GM19372 (cell line): ENCODE results near the gene AP5Z1.

Experiments
- ATAC-seq: cut with Tn5 transposase; IDR thresholded peaks from one replicate; pipeline ENCODE4 v1.9.1; 2021; ENCODE audit warnings: mild to moderate bottlenecking, low read depth, moderate library complexity; ENCODE audit not compliant: unreplicated experiment

The AP5Z1 gene

GRCh38 chr7:4835398-4836205 is 60.2 kb downstream of the AP5Z1 start:
- no peak for ATAC-seq

DNA sequence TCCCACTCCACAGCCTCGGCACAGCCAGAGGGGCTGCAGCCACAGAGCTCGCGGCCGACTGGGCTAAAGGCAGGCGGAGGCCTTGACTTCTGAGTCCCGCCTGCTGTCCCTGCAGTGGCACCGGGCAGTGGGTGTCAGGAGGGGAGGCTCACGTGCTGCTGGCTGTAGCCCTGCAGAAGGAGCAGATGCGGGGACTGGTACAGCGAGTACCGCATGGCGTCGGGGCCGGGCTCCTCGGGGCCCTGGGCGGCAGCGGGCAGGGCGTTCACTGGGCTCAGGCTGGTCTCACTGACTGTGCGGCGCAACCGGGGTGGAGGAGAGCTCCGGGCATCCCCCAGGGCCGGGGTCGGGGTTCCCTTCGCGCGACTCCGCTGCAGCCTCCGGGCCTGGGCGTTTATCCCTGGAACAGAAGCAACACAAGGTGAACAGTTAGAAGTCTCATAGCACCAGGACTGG is 60.8 kb downstream of the AP5Z1 start:
- ATAC-seq: no peak

- no peak for ATAC-seq
These were observed 61.8 kb downstream of the AP5Z1 start for GRCh38 chr7:4837041-4837802.

DNA sequence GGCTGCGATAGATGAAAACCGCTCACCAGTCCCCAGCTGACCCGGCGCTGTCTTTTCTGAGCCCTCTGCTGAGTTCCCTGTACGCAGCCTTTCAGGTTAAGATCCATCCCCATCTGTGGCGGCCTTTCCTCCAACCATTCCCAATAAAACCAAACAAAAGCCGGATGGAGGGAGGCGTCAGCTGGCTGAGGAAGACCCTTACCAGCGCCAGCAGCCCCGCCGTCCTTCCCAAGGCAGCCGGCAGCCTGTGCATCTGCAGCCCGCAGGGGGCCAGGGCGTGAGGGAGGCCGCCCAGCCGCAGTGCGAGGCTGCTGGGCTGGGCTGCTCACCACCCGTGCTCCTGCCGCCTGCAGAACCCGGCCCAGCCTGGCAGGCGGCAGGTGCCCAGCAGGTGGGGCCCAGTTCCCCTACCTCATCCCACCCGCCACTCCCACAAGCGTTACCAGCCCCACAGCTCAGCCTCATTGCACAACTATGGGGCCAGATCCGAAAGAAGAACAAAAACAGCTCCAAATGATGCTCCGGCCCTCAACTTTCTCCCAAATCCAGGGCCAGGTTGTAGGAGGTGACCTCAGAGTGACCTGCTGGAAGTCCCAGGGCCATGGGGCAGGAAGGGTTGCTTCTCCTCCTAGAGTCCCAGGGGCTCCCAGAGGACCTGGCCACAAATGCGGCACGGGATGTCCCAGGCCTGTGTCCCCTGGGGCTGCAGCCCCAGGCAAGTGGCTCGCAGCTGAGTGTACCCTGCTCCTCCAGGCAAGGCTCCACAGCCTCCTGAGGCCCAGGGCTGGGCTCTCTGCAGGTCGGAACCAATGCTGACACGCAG is 62.6 kb downstream of the AP5Z1 start:
- ATAC-seq: no peak

- ATAC-seq: no peak
These were observed 63.4 kb downstream of the AP5Z1 start for GRCh38 chr7:4838626-4839334.

- ATAC-seq: no peak
These were observed 64.7 kb downstream of the AP5Z1 start for GRCh38 chr7:4840079-4840501.
